CD8-positive, alpha-beta memory T cell (primary cell): Measurements from ENCODE around the gene SOCS2. TPM values are rescaled to one million over a fixed set of nuclear protein-coding genes. Genes with fewer than 3 reads are reported as not detected.

Experiments
- CTCF ChIA-PET: fragments of 350-600 bp; sonication (Branson Sonifier 250); formaldehyde crosslinking; loops from one replicate; lab custom pipeline; 2021; ENCODE audit warnings: antibody characterized with exemption; lab: Charles Lee
- POLR2A ChIA-PET: fragments of 350-600 bp; sonication (Branson Sonifier 250); formaldehyde crosslinking; loops from one replicate; lab custom pipeline; 2021; ENCODE audit warnings: antibody characterized with exemption; lab: Charles Lee
- DNase-seq, 5 donors: peaks; one replicate each; pipeline versions ENCODE4 v3.0.0 to v3.0.0-alpha.2; 2020 to 2022; ENCODE audit warnings: mixed read lengths in 1 of 5
- H3K27ac ChIP-seq: one replicate; pipeline ENCODE4 v1.7.0; 2013; ENCODE audit warnings: low read depth, mild to moderate bottlenecking, low read length, moderate library complexity
- H3K27me3 ChIP-seq: 2 replicates; pipeline ENCODE4 v1.7.0; 2013; ENCODE audit warnings: low read length, mild to moderate bottlenecking; ENCODE audit not compliant: insufficient read depth, poor library complexity, severe bottlenecking
- H3K36me3 ChIP-seq: 2 replicates; pipeline ENCODE4 v1.7.0; 2013; ENCODE audit warnings: mild to moderate bottlenecking, low read length, moderate library complexity; ENCODE audit not compliant: insufficient read depth
- H3K4me1 ChIP-seq: 2 replicates; pipeline ENCODE4 v1.7.0; 2013; ENCODE audit warnings: mild to moderate bottlenecking, low read length, moderate library complexity; ENCODE audit not compliant: insufficient read depth
- H3K4me3 ChIP-seq: 2 replicates; pipeline ENCODE4 v1.7.0; 2013; ENCODE audit warnings: mild to moderate bottlenecking, low read length
- H3K9me3 ChIP-seq: 2 replicates; pipeline ENCODE4 v1.7.0; 2013; ENCODE audit warnings: mild to moderate bottlenecking, low read length
- H3K27ac Mint-ChIP-seq, 8 donors: one replicate each; pipeline ENCODE4 v1.8.0; 2020 to 2021; ENCODE audit warnings: mixed read lengths in 8 of 8, mild to moderate bottlenecking in 6 of 8, inconsistent platforms in 3 of 8, moderate library complexity in 3 of 8
- H3K27me3 Mint-ChIP-seq, 2 donors: one replicate each; pipeline ENCODE4 v1.8.0; 2020 to 2021; ENCODE audit warnings: mixed read lengths in 2 of 2, mild to moderate bottlenecking in 1 of 2, moderate library complexity in 1 of 2
- H3K36me3 Mint-ChIP-seq, 3 donors: one replicate each; pipeline ENCODE4 v1.8.0; 2020 to 2021; ENCODE audit warnings: mixed read lengths in 3 of 3, inconsistent platforms in 1 of 3, mild to moderate bottlenecking in 1 of 3
- H3K4me1 Mint-ChIP-seq, 3 donors: one replicate each; pipeline ENCODE4 v1.8.0; 2020 to 2021; ENCODE audit warnings: mixed read lengths in 3 of 3, inconsistent platforms in 1 of 3, mild to moderate bottlenecking in 1 of 3
- H3K4me3 Mint-ChIP-seq, 7 donors: one replicate each; pipeline ENCODE4 v1.8.0; 2020 to 2021; ENCODE audit warnings: mixed read lengths in 7 of 7, mild to moderate bottlenecking in 6 of 7, moderate library complexity in 4 of 7, inconsistent platforms in 2 of 7
- H3K9me3 Mint-ChIP-seq, 5 donors: one replicate each; pipeline ENCODE4 v1.8.0; 2020 to 2022; ENCODE audit warnings: mixed read lengths in 5 of 5, mild to moderate bottlenecking in 3 of 5, moderate library complexity in 2 of 5, inconsistent platforms in 1 of 5
- polyA plus RNA-seq: library from polyadenylated mRNA; unstranded; fragments of 300-500 nt; fragmentation: Illumina TruSeq; gene quantifications from one replicate; pipeline ENCODE4 v1.2.3, GENCODE V29; 2021
- total RNA-seq, 2 experiments: library from RNA; stranded (reverse); gene quantifications; one replicate each; pipeline ENCODE4 v1.2.3, GENCODE V29; 2021

SOCS2 gene
- total and polyA plus RNA-seq, 3 experiments from 2014 or later = 11.6 to 21.7 (median 12.9) TPM

- DNase-seq = no peak
- no peak overlapping the region for H3K27ac ChIP-seq
- H3K9me3 Mint-ChIP-seq = no peaks in the 10 kb centered on the region
- no peaks in the 10 kb centered on the region for H3K36me3 Mint-ChIP-seq
- no peaks in the 10 kb centered on the region for H3K27me3 ChIP-seq
- no peaks in the 10 kb centered on the region for H3K4me1 ChIP-seq
- no peak overlapping the region for H3K4me3 ChIP-seq
- no peak overlapping the region for H3K4me3 Mint-ChIP-seq
- ChIA-PET CTCF (no interaction called here), POLR2A (no interaction called here)
- no peaks in the 10 kb centered on the region for H3K36me3 ChIP-seq
- H3K9me3 ChIP-seq = no peaks in the 10 kb centered on the region
- H3K27me3 Mint-ChIP-seq = peaks cover 7 to 62% of the 10 kb centered on the region in 2 donors
- H3K4me1 Mint-ChIP-seq = no peaks in the 10 kb centered on the region
- H3K27ac Mint-ChIP-seq = no peak overlapping the region
Observed at GRCh38 chr12:93601591-93601990, 29.1 kb downstream of the SOCS2 start.

- Histone ChIP-seq H3K27me3 (no peaks in the 10 kb centered on the region), H3K4me1 (no peaks in the 10 kb centered on the region), H3K36me3 (no peaks in the 10 kb centered on the region), H3K27ac (no peak overlapping the region), H3K9me3 (no peaks in the 10 kb centered on the region), H3K4me3 (no peak overlapping the region)
- Mint-ChIP-seq H3K4me1 (no peaks in the 10 kb centered on the region), H3K4me3 (no peak overlapping the region), H3K27me3 (peaks cover 7 to 55% of the 10 kb centered on the region in 2 donors), H3K27ac (no peak overlapping the region), H3K36me3 (no peaks in the 10 kb centered on the region), H3K9me3 (no peaks in the 10 kb centered on the region)
- CTCF ChIA-PET = no interaction called here
- POLR2A ChIA-PET = no interaction called here
- no peak for DNase-seq
Observed at GRCh38 chr12:93602897-93603668, 30.6 kb downstream of the SOCS2 start.

GRCh38 chr12:93603762-93604161, 31.3 kb downstream of the SOCS2 start:
- H3K36me3 Mint-ChIP-seq = no peaks in the 10 kb centered on the region
- no peaks in the 10 kb centered on the region for H3K4me1 Mint-ChIP-seq
- ChIA-PET POLR2A (no interaction called here), CTCF (no interaction called here)
- no peaks in the 10 kb centered on the region for H3K36me3 ChIP-seq
- no peaks in the 10 kb centered on the region for H3K27me3 ChIP-seq
- H3K27me3 Mint-ChIP-seq = peaks cover 7 to 55% of the 10 kb centered on the region in 2 donors
- no peak overlapping the region for H3K27ac ChIP-seq
- H3K4me3 Mint-ChIP-seq = no peak overlapping the region
- H3K4me1 ChIP-seq = no peaks in the 10 kb centered on the region
- no peaks in the 10 kb centered on the region for H3K9me3 Mint-ChIP-seq
- no peak overlapping the region for H3K27ac Mint-ChIP-seq
- no peak overlapping the region for H3K4me3 ChIP-seq
- no peak for DNase-seq
- H3K9me3 ChIP-seq = no peaks in the 10 kb centered on the region

- CTCF ChIA-PET = no interaction called here
- H3K27me3 Mint-ChIP-seq = peaks cover 13 to 40% of the 10 kb centered on the region in 2 donors
- no peak overlapping the region for H3K27ac Mint-ChIP-seq
- no peaks in the 10 kb centered on the region for H3K27me3 ChIP-seq
- no peaks in the 10 kb centered on the region for H3K4me1 ChIP-seq
- no peak overlapping the region for H3K27ac ChIP-seq
- H3K9me3 Mint-ChIP-seq = no peaks in the 10 kb centered on the region
- no peaks in the 10 kb centered on the region for H3K9me3 ChIP-seq
- H3K36me3 Mint-ChIP-seq = no peaks in the 10 kb centered on the region
- no peak overlapping the region for H3K4me3 Mint-ChIP-seq
- no peaks in the 10 kb centered on the region for H3K36me3 ChIP-seq
- POLR2A ChIA-PET = no interaction called here
- no peaks in the 10 kb centered on the region for H3K4me1 Mint-ChIP-seq
- DNase-seq = no peak
- no peak overlapping the region for H3K4me3 ChIP-seq
Observed at GRCh38 chr12:93608313-93608712, 35.8 kb downstream of the SOCS2 start.

- Histone ChIP-seq H3K9me3 (no peaks in the 10 kb centered on the region), H3K4me3 (no peak overlapping the region), H3K27me3 (no peaks in the 10 kb centered on the region), H3K36me3 (no peaks in the 10 kb centered on the region), H3K27ac (no peak overlapping the region), H3K4me1 (no peaks in the 10 kb centered on the region)
- Mint-ChIP-seq H3K27ac (no peak overlapping the region), H3K36me3 (no peaks in the 10 kb centered on the region), H3K9me3 (no peaks in the 10 kb centered on the region), H3K4me3 (no peak overlapping the region), H3K27me3 (peaks cover 11 to 29% of the 10 kb centered on the region in 2 donors), H3K4me1 (no peaks in the 10 kb centered on the region)
- ChIA-PET POLR2A (no interaction called here), CTCF (no interaction called here)
- DNase-seq = no peak
Observed at GRCh38 chr12:93609281-93610192, 37.1 kb downstream of the SOCS2 start.

GRCh38 chr12:93612776-93613175, 40.3 kb downstream of the SOCS2 start:
- H3K4me1 Mint-ChIP-seq = no peaks in the 10 kb centered on the region
- no peak overlapping the region for H3K27ac Mint-ChIP-seq
- H3K9me3 Mint-ChIP-seq = no peaks in the 10 kb centered on the region
- H3K27me3 Mint-ChIP-seq = peaks cover 15 to 23% of the 10 kb centered on the region in 2 donors
- ChIA-PET CTCF (no interaction called here), POLR2A (no interaction called here)
- no peaks in the 10 kb centered on the region for H3K36me3 Mint-ChIP-seq
- no peak overlapping the region for H3K4me3 Mint-ChIP-seq
- Histone ChIP-seq H3K27me3 (no peaks in the 10 kb centered on the region), H3K9me3 (no peaks in the 10 kb centered on the region), H3K4me1 (no peaks in the 10 kb centered on the region), H3K4me3 (no peak overlapping the region), H3K27ac (no peak overlapping the region), H3K36me3 (no peaks in the 10 kb centered on the region)
- DNase-seq = no peak

- H3K27me3 Mint-ChIP-seq = peaks cover 14 to 24% of the 10 kb centered on the region in 2 donors
- POLR2A ChIA-PET = no interaction called here
- no peaks in the 10 kb centered on the region for H3K36me3 Mint-ChIP-seq
- H3K4me3 Mint-ChIP-seq = no peak overlapping the region
- CTCF ChIA-PET = no interaction called here
- H3K27ac Mint-ChIP-seq = peak overlapping the region in 1 of 8 donors; percentile 37
- Histone ChIP-seq H3K36me3 (no peaks in the 10 kb centered on the region), H3K4me3 (no peak overlapping the region), H3K9me3 (no peaks in the 10 kb centered on the region), H3K27me3 (no peaks in the 10 kb centered on the region), H3K4me1 (no peaks in the 10 kb centered on the region), H3K27ac (no peak overlapping the region)
- H3K4me1 Mint-ChIP-seq = no peaks in the 10 kb centered on the region
- DNase-seq = no peak
- peaks cover 0 to 4% (median 0%) of the 10 kb centered on the region in 5 donors for H3K9me3 Mint-ChIP-seq
Observed at GRCh38 chr12:93614917-93615596, 42.6 kb downstream of the SOCS2 start.
